Measurements from ENCODE around the gene CNTNAP2. TPM values are rescaled to one million over a fixed set of nuclear protein-coding genes. Genes with fewer than 3 reads are reported as not detected.

CNTNAP2 gene
- total RNA-seq, 1 experiment from 2014 or later = 64.5 TPM

DNA sequence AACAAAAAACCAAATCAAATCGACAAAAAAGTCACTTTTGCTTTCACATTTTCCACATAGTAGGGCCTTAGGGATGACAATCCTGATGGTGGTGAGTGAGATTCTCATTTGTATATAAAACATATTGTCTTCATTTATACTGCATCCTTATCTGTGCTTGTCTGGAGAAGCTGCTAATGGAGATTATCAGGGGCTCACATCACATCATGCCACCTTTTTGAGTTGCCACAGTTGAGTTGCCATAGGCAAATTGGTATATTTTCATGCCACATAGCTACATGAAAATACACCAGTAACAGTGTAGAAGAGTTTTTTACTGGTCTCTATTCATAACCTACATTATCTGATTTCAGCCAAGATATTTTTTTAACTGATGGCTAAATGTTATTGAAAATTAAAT, 85.3 kb downstream of the CNTNAP2 start:
- H3K4me1 Mint-ChIP-seq = no peaks in the 10 kb centered on the region
- no peak overlapping the region for H2BK120ac ChIP-seq (ENCODE audit: low read depth, low read length, poor library complexity, severe bottlenecking)
- H2BK15ac ChIP-seq (ENCODE audit: low read depth, low read length) = no peak overlapping the region
- no peak overlapping the region for H3K4me3 Mint-ChIP-seq
- no peak overlapping the region for H2BK5ac ChIP-seq (ENCODE audit: insufficient read length, low read length)
- H3K79me1 ChIP-seq (ENCODE audit: insufficient read depth, low read depth, low read length, poor library complexity, severe bottlenecking) = no peaks in the 10 kb centered on the region
- H3K27ac ChIP-seq (ENCODE audit: insufficient read length, low read depth, low read length) = no peak overlapping the region
- no peaks in the 10 kb centered on the region for H4K20me1 ChIP-seq (ENCODE audit: control insufficient read depth, insufficient read depth, insufficient read length)
- WGBS (ENCODE audit: extremely low coverage, insufficient read length, low lambda C conversion rate) = no CpG with 5 or more reads among the region's 1 CpG
- no peaks in the 10 kb centered on the region for H3K79me2 ChIP-seq (ENCODE audit: insufficient read depth, low read length)
- no peak overlapping the region for H2AFZ ChIP-seq (ENCODE audit: low read length)
- no peaks in the 10 kb centered on the region for H3K36me3 Mint-ChIP-seq (ENCODE audit: insufficient read depth in 1 of 3, low read depth in 3 of 3)
- H3K18ac ChIP-seq (ENCODE audit: insufficient read length, low read depth, low read length) = no peak overlapping the region
- no peak overlapping the region for H4K8ac ChIP-seq (replicated peaks; ENCODE audit: insufficient read length, low read depth, low read length)
- H4K5ac ChIP-seq (ENCODE audit: insufficient read length, low read depth, low read length) = no peak overlapping the region
- no peak overlapping the region for H3K27ac Mint-ChIP-seq
- TF ChIP-seq, protein P1, sequence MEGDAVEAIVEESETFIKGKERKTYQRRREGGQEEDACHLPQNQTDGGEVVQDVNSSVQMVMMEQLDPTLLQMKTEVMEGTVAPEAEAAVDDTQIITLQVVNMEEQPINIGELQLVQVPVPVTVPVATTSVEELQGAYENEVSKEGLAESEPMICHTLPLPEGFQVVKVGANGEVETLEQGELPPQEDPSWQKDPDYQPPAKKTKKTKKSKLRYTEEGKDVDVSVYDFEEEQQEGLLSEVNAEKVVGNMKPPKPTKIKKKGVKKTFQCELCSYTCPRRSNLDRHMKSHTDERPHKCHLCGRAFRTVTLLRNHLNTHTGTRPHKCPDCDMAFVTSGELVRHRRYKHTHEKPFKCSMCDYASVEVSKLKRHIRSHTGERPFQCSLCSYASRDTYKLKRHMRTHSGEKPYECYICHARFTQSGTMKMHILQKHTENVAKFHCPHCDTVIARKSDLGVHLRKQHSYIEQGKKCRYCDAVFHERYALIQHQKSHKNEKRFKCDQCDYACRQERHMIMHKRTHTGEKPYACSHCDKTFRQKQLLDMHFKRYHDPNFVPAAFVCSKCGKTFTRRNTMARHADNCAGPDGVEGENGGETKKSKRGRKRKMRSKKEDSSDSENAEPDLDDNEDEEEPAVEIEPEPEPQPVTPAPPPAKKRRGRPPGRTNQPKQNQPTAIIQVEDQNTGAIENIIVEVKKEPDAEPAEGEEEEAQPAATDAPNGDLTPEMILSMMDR (conservative IDR thresholded peaks at IDR 0.05) = no peak
- H4K91ac ChIP-seq (ENCODE audit: insufficient read length, low read depth, low read length) = no peak overlapping the region
- no peak overlapping the region for H3K4ac ChIP-seq (ENCODE audit: low read depth, low read length)
- no peak overlapping the region for H3K14ac ChIP-seq (ENCODE audit: insufficient read depth, low read length)
- no peak overlapping the region for H2BK20ac ChIP-seq (ENCODE audit: low read depth, low read length, poor library complexity, severe bottlenecking)
- DNase-seq = no peak
- no peaks in the 10 kb centered on the region for H3K4me1 ChIP-seq (ENCODE audit: insufficient read depth, low read length)
- no peak overlapping the region for H3K23ac ChIP-seq (ENCODE audit: insufficient read length, low read depth, low read length)
- no peak overlapping the region for H2AK5ac ChIP-seq (ENCODE audit: insufficient read length, low read length)
- H3T11ph ChIP-seq (ENCODE audit: low read length) = no peak overlapping the region
- no peak overlapping the region for H2BK12ac ChIP-seq (ENCODE audit: insufficient read length, low read depth, low read length)
- peaks cover 2 to 3% of the 10 kb centered on the region in 2 experiments; a peak in 3 of 5 replicates for H3K9me3 Mint-ChIP-seq
- no peak overlapping the region for H3K4me2 ChIP-seq (ENCODE audit: insufficient read depth, insufficient read length, low read length)
- H3K9ac ChIP-seq (ENCODE audit: extremely low read depth, insufficient read length, low read length) = no peak overlapping the region
- no peaks in the 10 kb centered on the region for H3K23me2 ChIP-seq (ENCODE audit: insufficient read length, low read depth, low read length, poor library complexity, severe bottlenecking)
- no peaks in the 10 kb centered on the region for H3K27me3 ChIP-seq (ENCODE audit: insufficient read depth, low read length)
- H3K27me3 Mint-ChIP-seq (ENCODE audit: low read depth) = no peaks in the 10 kb centered on the region
- no peak overlapping the region for H3K56ac ChIP-seq (ENCODE audit: insufficient read length, low read depth, low read length)
- H3K9me3 ChIP-seq (ENCODE audit: control insufficient read depth, low read depth, low read length) = no peaks in the 10 kb centered on the region
